Mesenchymal stem cell (in vitro differentiated cells and primary cell): Measurements from ENCODE around the gene SMIM20.

Source experiments
- DNase-seq: peaks from one replicate; pipeline ENCODE4 v3.0.0-alpha.2; 2013
- H2AFZ ChIP-seq: one replicate; pipeline ENCODE4 v1.6.1; 2013; ENCODE audit warnings: low read depth, mild to moderate bottlenecking, control low read depth, inconsistent platforms, low read length, moderate library complexity
- H2AK5ac ChIP-seq: 2 replicates; pipeline ENCODE4 v1.6.1; 2013; ENCODE audit warnings: low read length, moderate library complexity, mild to moderate bottlenecking, inconsistent platforms; ENCODE audit not compliant: severe bottlenecking
- H2BK120ac ChIP-seq: one replicate; pipeline ENCODE4 v1.6.1; 2013; ENCODE audit warnings: low read depth, mild to moderate bottlenecking, inconsistent platforms, low read length, moderate library complexity
- H2BK12ac ChIP-seq, 2 experiments: one replicate each; pipeline ENCODE4 v1.6.1; 2013; ENCODE audit warnings: inconsistent platforms in 2 of 2, low read length in 2 of 2, mild to moderate bottlenecking in 2 of 2, moderate library complexity in 2 of 2, control low read depth in 1 of 2
- H2BK15ac ChIP-seq: one replicate; pipeline ENCODE4 v1.6.1; 2013; ENCODE audit warnings: mild to moderate bottlenecking, low read depth, inconsistent platforms; ENCODE audit not compliant: poor library complexity, severe bottlenecking
- H2BK5ac ChIP-seq: 2 replicates; pipeline ENCODE4 v1.6.1; 2013; ENCODE audit warnings: low read depth, mild to moderate bottlenecking, low read length, control low read depth, inconsistent platforms; ENCODE audit not compliant: poor library complexity, severe bottlenecking
- H3K14ac ChIP-seq, 2 experiments: one replicate each; pipeline ENCODE4 v1.6.1; 2013; ENCODE audit warnings: inconsistent platforms in 2 of 2, low read length in 2 of 2, control low read depth in 1 of 2, mild to moderate bottlenecking in 1 of 2, moderate library complexity in 1 of 2
- H3K18ac ChIP-seq, 2 experiments: one replicate each; pipeline ENCODE4 v1.6.1; 2013; ENCODE audit warnings: inconsistent platforms in 2 of 2, low read length in 2 of 2, control low read depth in 1 of 2, low read depth in 1 of 2, mild to moderate bottlenecking in 1 of 2
- H3K23ac ChIP-seq, 2 experiments: one replicate each; pipeline ENCODE4 v1.6.1; 2013; ENCODE audit warnings: inconsistent platforms in 2 of 2, low read length in 2 of 2, mild to moderate bottlenecking in 2 of 2, moderate library complexity in 2 of 2, control low read depth in 1 of 2
- H3K27ac ChIP-seq: 2 replicates; pipeline ENCODE4 v1.5.1; 2013; ENCODE audit warnings: mild to moderate bottlenecking, moderate library complexity, low read length, control low read depth, inconsistent platforms; ENCODE audit not compliant: poor library complexity, severe bottlenecking
- H3K27me3 ChIP-seq, 2 experiments: 2 replicates each; pipeline versions ENCODE4 v1.6.1 to v1.7.0; 2013; ENCODE audit warnings: low read length in 2 of 2, mild to moderate bottlenecking in 2 of 2, moderate library complexity in 2 of 2, control low read depth in 1 of 2, inconsistent platforms in 1 of 2; ENCODE audit not compliant: control insufficient read depth in 1 of 2, insufficient read depth in 1 of 2
- H3K36me3 ChIP-seq, 2 experiments: 2 replicates each; pipeline versions ENCODE4 v1.6.1 to v1.7.0; 2013; ENCODE audit warnings: low read length in 2 of 2, control low read depth in 1 of 2, inconsistent platforms in 1 of 2, low read depth in 1 of 2, mild to moderate bottlenecking in 1 of 2; ENCODE audit not compliant: insufficient read depth in 2 of 2, control insufficient read depth in 1 of 2
- H3K4ac ChIP-seq, 2 experiments: one replicate each; pipeline ENCODE4 v1.6.1; 2013; ENCODE audit warnings: inconsistent platforms in 2 of 2, low read length in 2 of 2, mild to moderate bottlenecking in 2 of 2, moderate library complexity in 2 of 2, control low read depth in 1 of 2, low read depth in 1 of 2
- H3K4me1 ChIP-seq: 2 replicates; pipeline ENCODE4 v1.6.1; 2013; ENCODE audit warnings: low read depth, low read length, control low read depth; ENCODE audit not compliant: control insufficient read depth, insufficient read depth
- H3K4me2 ChIP-seq: 2 replicates; pipeline ENCODE4 v1.6.1; 2013; ENCODE audit warnings: low read length, mild to moderate bottlenecking, inconsistent platforms; ENCODE audit not compliant: poor library complexity, severe bottlenecking
- H3K4me3 ChIP-seq, 2 experiments: 2 replicates each; pipeline versions ENCODE4 v1.5.1 to v1.7.0; 2013; ENCODE audit warnings: low read length in 2 of 2, mild to moderate bottlenecking in 2 of 2, control low read depth in 1 of 2, low read depth in 1 of 2; ENCODE audit not compliant: insufficient read depth in 1 of 2
- H3K79me1 ChIP-seq: replicated peaks from 2 replicates; pipeline ENCODE4 v1.6.1; 2013; ENCODE audit warnings: mild to moderate bottlenecking, control low read depth, low read length, inconsistent platforms; ENCODE audit not compliant: poor library complexity, severe bottlenecking
- H3K9ac ChIP-seq: 2 replicates; pipeline ENCODE4 v1.7.0; 2013; ENCODE audit warnings: mild to moderate bottlenecking, low read length, moderate library complexity
- H3K9me3 ChIP-seq: 2 replicates; pipeline ENCODE4 v1.7.0; 2013; ENCODE audit warnings: mild to moderate bottlenecking, low read length; ENCODE audit not compliant: control insufficient read depth
- H4K8ac ChIP-seq: one replicate; pipeline ENCODE4 v1.6.1; 2013; ENCODE audit warnings: inconsistent platforms, mild to moderate bottlenecking, low read length, moderate library complexity
- H4K91ac ChIP-seq: one replicate; pipeline ENCODE4 v1.6.1; 2013; ENCODE audit warnings: mild to moderate bottlenecking, low read length, inconsistent platforms
- WGBS: methylation state at CpG from one replicate; pipeline ENCODE4 v1.1.7; 2013; ENCODE audit warnings: mixed read lengths; 5-methylcytosine and 5-hydroxymethylcytosine counted together

Gene SMIM20

GRCh38 chr4:25870081-25870480 lies 43.9 kb upstream of the SMIM20 start:
- no peaks in the 10 kb centered on the region for H3K4me1 ChIP-seq
- WGBS, result 75% methylated on average over 2 of the region's 2 CpGs
- H3K79me1 ChIP-seq, result no peaks in the 10 kb centered on the region
- H3K4ac ChIP-seq, result no peak overlapping the region
- no peaks in the 10 kb centered on the region for H3K9me3 ChIP-seq
- H3K27me3 ChIP-seq, result peaks cover 0 to 4% of the 10 kb centered on the region in 2 experiments
- no peak overlapping the region for H2BK120ac ChIP-seq
- H3K9ac ChIP-seq, result no peak overlapping the region
- no peak overlapping the region for H4K8ac ChIP-seq
- no peak overlapping the region for H3K4me3 ChIP-seq
- H2AFZ ChIP-seq, result no peak overlapping the region
- no peak overlapping the region for H2BK15ac ChIP-seq
- DNase-seq, result no peak
- no peak overlapping the region for H3K14ac ChIP-seq
- no peak overlapping the region for H3K4me2 ChIP-seq
- no peak overlapping the region for H4K91ac ChIP-seq
- no peak overlapping the region for H3K18ac ChIP-seq
- no peak overlapping the region for H3K23ac ChIP-seq
- no peak overlapping the region for H2AK5ac ChIP-seq
- no peak overlapping the region for H2BK5ac ChIP-seq
- H3K27ac ChIP-seq, result no peak overlapping the region
- H3K36me3 ChIP-seq, result no peaks in the 10 kb centered on the region
- no peak overlapping the region for H2BK12ac ChIP-seq

GRCh38 chr4:25872851-25873631 lies 41.0 kb upstream of the SMIM20 start:
- Histone ChIP-seq H2BK5ac (no peak overlapping the region), H3K4ac (no peak overlapping the region), H3K4me2 (no peak overlapping the region), H4K91ac (no peak overlapping the region), H2AFZ (no peak overlapping the region), H4K8ac (no peak overlapping the region), H3K4me1 (no peaks in the 10 kb centered on the region), H2BK120ac (no peak overlapping the region), H2BK15ac (no peak overlapping the region), H3K79me1 (no peaks in the 10 kb centered on the region), H3K18ac (no peak overlapping the region), H3K9me3 (no peaks in the 10 kb centered on the region), H3K27me3 (no peaks in the 10 kb centered on the region), H3K36me3 (no peaks in the 10 kb centered on the region), H3K23ac (no peak overlapping the region), H2BK12ac (no peak overlapping the region), H2AK5ac (no peak overlapping the region), H3K9ac (no peak overlapping the region), H3K14ac (no peak overlapping the region), H3K27ac (no peak overlapping the region), H3K4me3 (no peak overlapping the region)
- 93% methylated on average over 13 of the region's 13 CpGs for WGBS
- DNase-seq, result no peak

- Histone ChIP-seq H3K27me3 (no peaks in the 10 kb centered on the region), H3K9me3 (no peaks in the 10 kb centered on the region), H3K4me3 (no peak overlapping the region), H3K9ac (no peak overlapping the region), H2BK15ac (no peak overlapping the region), H2AK5ac (no peak overlapping the region), H3K36me3 (no peaks in the 10 kb centered on the region), H3K4ac (no peak overlapping the region), H3K4me2 (no peak overlapping the region), H2BK5ac (no peak overlapping the region), H2BK120ac (no peak overlapping the region), H4K8ac (no peak overlapping the region), H3K18ac (no peak overlapping the region), H2AFZ (no peak overlapping the region), H3K4me1 (no peaks in the 10 kb centered on the region), H3K14ac (no peak overlapping the region), H4K91ac (no peak overlapping the region), H2BK12ac (no peak overlapping the region), H3K23ac (no peak overlapping the region), H3K79me1 (no peaks in the 10 kb centered on the region), H3K27ac (no peak overlapping the region)
- WGBS, result 95% methylated on average over 6 of the region's 7 CpGs
- DNase-seq, result no peak
Measured at GRCh38 chr4:25873632-25874129, 40.3 kb upstream of the SMIM20 start.

GRCh38 chr4:25874655-25875054 lies 39.4 kb upstream of the SMIM20 start:
- H3K4me3 ChIP-seq, result no peak overlapping the region
- WGBS, result 86% methylated on average over 3 of the region's 3 CpGs
- H2BK15ac ChIP-seq, result no peak overlapping the region
- no peak overlapping the region for H3K14ac ChIP-seq
- no peak overlapping the region for H2BK12ac ChIP-seq
- no peak overlapping the region for H2AK5ac ChIP-seq
- H2AFZ ChIP-seq, result no peak overlapping the region
- no peak overlapping the region for H3K18ac ChIP-seq
- no peak overlapping the region for H2BK120ac ChIP-seq
- H4K8ac ChIP-seq, result no peak overlapping the region
- H3K4ac ChIP-seq, result no peak overlapping the region
- no peak overlapping the region for H3K27ac ChIP-seq
- H3K23ac ChIP-seq, result no peak overlapping the region
- H3K9ac ChIP-seq, result no peak overlapping the region
- H3K27me3 ChIP-seq, result no peaks in the 10 kb centered on the region
- H3K4me2 ChIP-seq, result no peak overlapping the region
- H3K79me1 ChIP-seq, result no peaks in the 10 kb centered on the region
- H3K4me1 ChIP-seq, result no peaks in the 10 kb centered on the region
- no peaks in the 10 kb centered on the region for H3K9me3 ChIP-seq
- H4K91ac ChIP-seq, result no peak overlapping the region
- no peak overlapping the region for H2BK5ac ChIP-seq
- H3K36me3 ChIP-seq, result no peaks in the 10 kb centered on the region
- DNase-seq, result no peak
